Measurements from ENCODE around the gene RGS10. TPM values are rescaled to one million over a fixed set of nuclear protein-coding genes. Genes with fewer than 3 reads are reported as not detected.

The RGS10 gene
- total RNA-seq, 1 donor from 2014 or later = 31.0 TPM

DNA sequence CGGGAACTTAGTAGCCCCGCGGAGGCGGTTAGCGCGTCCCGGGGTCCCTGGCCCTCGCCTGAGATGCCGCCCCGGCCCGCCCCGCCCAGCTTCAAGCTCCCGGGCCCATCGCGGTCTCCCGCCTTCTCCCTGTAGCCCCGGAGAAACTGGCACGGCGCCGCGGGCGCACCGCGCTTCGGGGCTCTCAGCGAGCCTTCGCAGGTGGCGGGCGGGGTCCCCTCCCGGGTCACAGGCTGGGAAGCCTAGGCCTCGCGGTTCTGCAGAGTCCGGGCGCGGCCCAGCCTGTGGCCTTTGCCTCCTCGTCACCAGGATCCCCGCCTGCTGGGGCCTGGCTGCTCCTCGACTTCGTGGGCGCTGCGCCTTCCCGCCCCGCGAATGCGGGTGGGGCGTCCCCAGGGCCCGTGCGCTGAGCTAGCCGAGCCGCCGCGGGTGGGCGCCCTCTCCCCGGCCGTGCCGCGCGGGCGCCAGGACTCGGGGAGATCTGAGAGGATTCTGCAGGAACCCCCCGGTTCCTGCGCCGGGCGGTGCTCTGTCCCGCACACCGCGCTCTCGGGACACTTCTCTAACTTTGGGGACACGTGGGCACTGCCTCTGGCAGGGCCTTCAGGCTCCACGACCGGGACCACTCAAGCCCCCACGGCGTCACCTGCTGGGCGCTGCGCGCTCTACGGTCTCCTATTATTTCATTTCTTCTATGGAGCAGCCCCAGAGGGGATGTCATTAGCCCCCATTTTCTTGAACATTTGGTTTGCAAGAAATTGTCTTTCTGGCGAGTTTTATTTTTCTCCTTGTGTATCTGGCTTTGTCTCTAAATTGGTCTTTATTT lies 682 bp upstream of the RGS10 start:
- Histone ChIP-seq H3K36me3 (no peaks in the 10 kb centered on the region), H3K4me3 (peak overlapping the region; percentile 63), H3K9me3 (no peaks in the 10 kb centered on the region), H3K4me1 (peaks cover 4% of the 10 kb centered on the region), H3K27ac (peak overlapping the region; percentile 55), H3K27me3 (peaks cover 6% of the 10 kb centered on the region)
- intact Hi-C loops (cut with DNase I) = loop anchor here (10.0 kb wide), 1 partner anchor 348 kb away; no protein-coding TSS in a partner anchor
- peak; percentile 76 for DNase-seq
- ATAC-seq = peak; percentile 71
- TF ChIP-seq, protein P1, sequence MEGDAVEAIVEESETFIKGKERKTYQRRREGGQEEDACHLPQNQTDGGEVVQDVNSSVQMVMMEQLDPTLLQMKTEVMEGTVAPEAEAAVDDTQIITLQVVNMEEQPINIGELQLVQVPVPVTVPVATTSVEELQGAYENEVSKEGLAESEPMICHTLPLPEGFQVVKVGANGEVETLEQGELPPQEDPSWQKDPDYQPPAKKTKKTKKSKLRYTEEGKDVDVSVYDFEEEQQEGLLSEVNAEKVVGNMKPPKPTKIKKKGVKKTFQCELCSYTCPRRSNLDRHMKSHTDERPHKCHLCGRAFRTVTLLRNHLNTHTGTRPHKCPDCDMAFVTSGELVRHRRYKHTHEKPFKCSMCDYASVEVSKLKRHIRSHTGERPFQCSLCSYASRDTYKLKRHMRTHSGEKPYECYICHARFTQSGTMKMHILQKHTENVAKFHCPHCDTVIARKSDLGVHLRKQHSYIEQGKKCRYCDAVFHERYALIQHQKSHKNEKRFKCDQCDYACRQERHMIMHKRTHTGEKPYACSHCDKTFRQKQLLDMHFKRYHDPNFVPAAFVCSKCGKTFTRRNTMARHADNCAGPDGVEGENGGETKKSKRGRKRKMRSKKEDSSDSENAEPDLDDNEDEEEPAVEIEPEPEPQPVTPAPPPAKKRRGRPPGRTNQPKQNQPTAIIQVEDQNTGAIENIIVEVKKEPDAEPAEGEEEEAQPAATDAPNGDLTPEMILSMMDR (IDR thresholded peaks at IDR 0.05) = peak; percentile 51

DNA sequence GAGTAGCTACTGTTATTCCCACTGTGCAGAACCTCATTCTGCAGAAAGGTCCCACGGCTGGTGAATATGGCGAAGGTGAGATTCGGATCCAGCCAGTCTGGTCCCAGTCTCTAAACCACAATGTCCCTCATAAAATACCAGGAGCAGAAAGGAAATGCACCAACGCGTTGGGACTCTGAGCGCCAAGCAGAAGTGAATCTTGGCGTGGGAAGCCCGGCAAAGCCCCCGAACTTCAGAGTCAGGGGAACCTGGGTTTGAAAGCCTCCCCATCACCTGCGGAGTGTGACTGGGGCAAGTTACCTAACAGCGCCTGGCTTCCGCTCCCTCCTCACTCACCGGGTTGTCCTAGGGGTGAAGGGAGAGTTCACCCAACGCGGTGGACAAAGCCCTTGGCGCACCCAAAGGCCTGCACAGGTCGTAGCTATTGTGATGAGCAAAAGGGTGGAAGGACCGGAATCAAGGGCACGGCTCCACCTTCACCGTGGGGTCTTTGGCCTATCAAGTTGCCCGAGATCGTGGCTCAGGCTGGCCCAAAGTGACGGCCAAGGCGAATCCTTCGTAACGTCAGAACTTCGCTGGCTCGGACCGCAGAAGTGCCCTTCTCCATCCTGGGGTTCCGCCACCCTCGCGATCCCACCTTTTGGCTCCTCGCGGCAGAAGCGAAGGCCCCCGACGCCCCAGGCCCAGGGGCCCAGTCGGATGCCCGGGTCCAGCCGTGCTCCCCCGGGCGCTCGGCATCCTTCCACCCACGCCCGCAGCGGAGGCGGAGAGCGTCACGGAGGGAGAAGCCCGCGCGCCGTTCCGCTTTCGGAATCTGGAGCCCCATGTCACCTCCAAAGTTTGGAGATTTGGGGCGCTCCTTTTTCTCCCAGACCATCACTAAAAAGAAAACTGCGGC lies 811 bp downstream of the RGS10 start:
- ATAC-seq (peak; percentile 33), DNase-seq (peak; percentile 83)
- peak overlapping the region; percentile 55 for H3K27ac ChIP-seq
- H3K4me1 ChIP-seq = peaks cover 4% of the 10 kb centered on the region
- no peaks in the 10 kb centered on the region for H3K36me3 ChIP-seq
- H3K9me3 ChIP-seq = no peaks in the 10 kb centered on the region
- H3K27me3 ChIP-seq = no peaks in the 10 kb centered on the region
- H3K4me3 ChIP-seq = peak overlapping the region; percentile 63
- TF ChIP-seq, protein P1 (IDR thresholded peaks at IDR 0.05) = no peak
- intact Hi-C loops (cut with DNase I) = loop anchor here (10.0 kb wide), 1 partner anchor 347 kb away; no protein-coding TSS in a partner anchor

DNA sequence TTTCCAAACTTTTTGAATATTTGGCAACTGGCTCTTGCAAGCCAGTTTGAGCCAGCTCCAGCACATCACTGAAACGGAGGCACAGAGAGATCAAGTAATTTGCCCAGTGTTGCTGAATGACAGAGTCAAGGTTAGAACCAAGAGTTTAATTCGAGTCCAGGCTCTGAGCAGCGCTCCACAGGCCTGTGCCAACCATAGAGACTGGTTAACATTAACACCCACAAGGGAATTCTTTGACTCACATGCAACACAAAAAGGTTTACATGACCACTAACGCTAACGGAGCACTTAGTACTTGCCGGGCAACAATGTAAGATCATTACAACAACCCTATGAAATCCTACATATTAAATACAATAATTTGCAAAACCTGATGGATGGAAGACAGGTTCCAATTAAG lies 1.5 kb downstream of the RGS10 start:
- Histone ChIP-seq H3K27ac (no peak overlapping the region), H3K4me1 (peaks cover 4% of the 10 kb centered on the region), H3K27me3 (no peaks in the 10 kb centered on the region), H3K36me3 (no peaks in the 10 kb centered on the region), H3K9me3 (no peaks in the 10 kb centered on the region), H3K4me3 (peak overlapping the region; percentile 63)
- DNase-seq (no peak), ATAC-seq (no peak)
- TF ChIP-seq, protein P1 (IDR thresholded peaks at IDR 0.05) = no peak
- intact Hi-C loops (cut with DNase I) = loop anchor here (10.0 kb wide), 1 partner anchor 346 kb away; no protein-coding TSS in a partner anchor

DNA sequence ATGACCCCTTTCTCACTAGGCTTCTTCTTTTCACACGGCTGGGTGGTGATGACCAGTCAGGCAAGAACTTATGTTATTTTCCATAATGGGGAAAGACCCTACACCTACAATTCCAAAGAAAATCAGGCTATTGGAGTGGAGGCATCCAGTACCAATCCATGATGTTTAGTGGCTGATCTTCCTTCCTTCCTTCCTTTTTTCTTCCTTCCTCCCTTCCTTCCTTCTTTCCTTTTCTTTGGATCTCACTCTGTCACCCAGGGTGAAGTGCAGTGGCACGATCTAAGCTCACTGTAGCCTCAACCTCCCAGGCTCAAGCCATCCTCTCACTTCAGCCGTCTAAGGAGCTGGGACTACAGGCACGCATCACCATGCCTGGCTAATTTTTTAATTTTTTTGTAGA lies 2.5 kb downstream of the RGS10 start:
- Histone ChIP-seq H3K9me3 (no peaks in the 10 kb centered on the region), H3K36me3 (no peaks in the 10 kb centered on the region), H3K27me3 (no peaks in the 10 kb centered on the region), H3K27ac (no peak overlapping the region), H3K4me3 (no peak overlapping the region), H3K4me1 (peaks cover 4% of the 10 kb centered on the region)
- TF ChIP-seq, protein P1 (IDR thresholded peaks at IDR 0.05) = no peak
- ATAC-seq = no peak
- no peak for DNase-seq
- intact Hi-C loops (cut with DNase I) = loop anchor here (10.0 kb wide), 1 partner anchor 345 kb away; no protein-coding TSS in a partner anchor

DNA sequence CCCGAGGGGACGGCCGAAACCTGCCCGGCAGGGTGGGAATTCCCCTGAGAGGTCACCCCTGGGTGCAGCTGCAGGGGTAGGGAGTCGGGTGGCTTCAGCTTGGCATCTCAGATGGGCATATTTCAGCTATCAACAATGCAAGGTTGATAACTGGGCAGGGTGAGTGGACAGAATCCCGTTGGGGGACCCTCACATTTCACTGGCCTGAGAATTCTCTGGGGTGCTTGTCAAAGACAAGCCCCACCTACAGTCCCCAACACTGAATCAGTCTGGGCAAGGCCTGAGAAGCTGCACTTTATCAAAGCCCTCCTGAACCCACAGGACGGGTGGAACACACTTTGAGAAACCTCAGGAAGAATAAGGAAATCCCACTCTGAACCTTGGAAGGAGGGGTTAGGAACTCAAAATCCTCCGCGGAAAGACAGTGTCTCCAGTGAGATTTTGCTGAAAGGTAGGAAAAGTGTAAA lies 3.1 kb downstream of the RGS10 start:
- H3K4me3 ChIP-seq = no peak overlapping the region
- DNase-seq = no peak
- H3K4me1 ChIP-seq = peaks cover 4% of the 10 kb centered on the region
- H3K9me3 ChIP-seq = no peaks in the 10 kb centered on the region
- ATAC-seq = no peak
- no peak overlapping the region for H3K27ac ChIP-seq
- H3K27me3 ChIP-seq = no peaks in the 10 kb centered on the region
- no peaks in the 10 kb centered on the region for H3K36me3 ChIP-seq
- TF ChIP-seq, protein P1 (IDR thresholded peaks at IDR 0.05) = no peak
- intact Hi-C loops (cut with DNase I) = no loop called here

All from upper lobe of right lung (tissue), 1 donor.